Kidney capillary endothelial cell (primary cell): ENCODE data around the gene AK1.

ENCODE experiments used
- DNase-seq: peaks from one replicate; pipeline ENCODE4 v3.0.0-alpha.2; 2018; ENCODE audit warnings: low spot score

AK1 gene

DNA sequence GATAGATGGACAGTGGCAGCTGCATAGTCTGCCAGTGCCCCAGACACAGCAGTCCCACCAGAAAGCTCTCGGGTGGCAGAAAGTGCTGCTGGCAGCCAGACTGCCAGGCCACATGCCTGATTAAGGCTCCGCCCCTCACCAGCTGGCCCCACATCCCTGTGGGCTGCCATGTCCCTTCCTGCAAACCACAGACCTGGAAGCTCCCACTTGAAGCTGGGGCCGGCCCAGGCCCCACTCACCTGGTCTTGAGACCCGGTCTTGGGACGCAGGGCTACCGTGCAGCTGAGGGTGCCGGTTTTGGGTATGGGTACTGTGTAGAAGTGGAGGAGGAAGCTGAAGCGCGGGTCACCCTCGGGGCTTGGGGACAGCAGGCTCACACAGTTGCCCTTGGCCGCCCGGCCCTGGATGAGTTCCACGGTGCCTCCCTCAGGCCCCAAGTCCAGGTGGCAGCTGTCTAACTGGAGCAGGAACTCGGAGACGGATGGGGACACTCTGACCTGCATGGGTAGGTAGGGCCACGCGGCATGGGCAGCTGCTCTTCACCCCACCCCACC lies 59.5 kb downstream of the AK1 start:
- no peak for DNase-seq

DNA sequence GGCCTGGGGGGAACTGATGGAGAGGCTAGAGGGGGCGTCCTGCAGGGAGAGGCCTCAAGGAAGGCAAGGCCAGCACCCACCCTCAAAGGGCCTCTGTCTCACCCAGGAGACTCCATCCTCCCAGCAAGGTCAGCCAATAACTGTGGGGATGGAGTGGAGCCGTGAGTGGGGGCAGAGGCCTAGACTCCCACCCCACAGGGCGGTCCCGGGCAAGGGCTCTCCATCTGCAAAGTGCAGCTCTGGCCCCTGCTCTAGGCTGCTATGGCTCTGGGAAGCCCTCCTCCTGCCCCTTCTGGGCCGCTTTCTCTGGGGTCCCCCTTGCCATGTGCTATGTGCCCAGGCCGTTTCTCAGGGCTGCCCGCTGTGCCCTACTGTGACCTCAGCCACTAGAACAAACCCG lies 60.7 kb downstream of the AK1 start:
- no peak for DNase-seq
